Measurements from ENCODE around the gene CNDP2.
"Not testable (repeated sequence)": the region's sequence is repeated elsewhere in the genome, so short reads cannot be mapped to it uniquely, and the experiment has no call there.

Gene CNDP2

GRCh38 chr18:74518456-74519295 lies 22.5 kb downstream of the CNDP2 start:
- no peak for DNase-seq (ENCODE audit: low read depth)

- DNase-seq (ENCODE audit: low read depth), result no peak
Observed at GRCh38 chr18:74519320-74520095, 23.3 kb downstream of the CNDP2 start.

GRCh38 chr18:74520096-74520833 lies 24.1 kb downstream of the CNDP2 start:
- no peak for DNase-seq (ENCODE audit: low read depth)

GRCh38 chr18:74521068-74521725 lies 25.0 kb downstream of the CNDP2 start:
- DNase-seq (ENCODE audit: low read depth), result no peak

GRCh38 chr18:74522635-74523548 lies 26.7 kb downstream of the CNDP2 start:
- no peak for DNase-seq (ENCODE audit: low read depth)

GRCh38 chr18:74524097-74524496 lies 27.9 kb downstream of the CNDP2 start:
- DNase-seq (ENCODE audit: low read depth), result no peak

- DNase-seq (ENCODE audit: low read depth), result not testable (repeated sequence)
Observed at GRCh38 chr18:74524915-74525314, 28.8 kb downstream of the CNDP2 start.

GRCh38 chr18:74525741-74526140 lies 29.6 kb downstream of the CNDP2 start:
- no peak for DNase-seq (ENCODE audit: low read depth)

- no peak for DNase-seq (ENCODE audit: low read depth)
Observed at GRCh38 chr18:74526488-74526887, 30.3 kb downstream of the CNDP2 start.

GRCh38 chr18:74528478-74528877 lies 32.3 kb downstream of the CNDP2 start:
- DNase-seq (ENCODE audit: low read depth), result no peak

GRCh38 chr18:74528913-74529312 lies 32.8 kb downstream of the CNDP2 start:
- no peak for DNase-seq (ENCODE audit: low read depth)

GRCh38 chr18:74529378-74529777 lies 33.2 kb downstream of the CNDP2 start:
- no peak for DNase-seq (ENCODE audit: low read depth)

GRCh38 chr18:74529811-74530583 lies 33.8 kb downstream of the CNDP2 start:
- no peak for DNase-seq (ENCODE audit: low read depth)

- no peak for DNase-seq (ENCODE audit: low read depth)
Observed at GRCh38 chr18:74530584-74530862, 34.4 kb downstream of the CNDP2 start.

- no peak for DNase-seq (ENCODE audit: low read depth)
Observed at GRCh38 chr18:74531043-74531442, 34.9 kb downstream of the CNDP2 start.

- no peak for DNase-seq (ENCODE audit: low read depth)
Observed at GRCh38 chr18:74532511-74533025, 36.4 kb downstream of the CNDP2 start.

GRCh38 chr18:74533666-74534065 lies 37.5 kb downstream of the CNDP2 start:
- no peak for DNase-seq (ENCODE audit: low read depth)

GRCh38 chr18:74534150-74534969 lies 38.2 kb downstream of the CNDP2 start, which contains the start of gene CNDP1:
Gene CNDP1, plus strand, starts transcription at chr18:74534500. Its CDS starts 168 bp downstream, at chr18:74534668.
- DNase-seq (ENCODE audit: low read depth), result no peak

- no peak for DNase-seq (ENCODE audit: low read depth)
Observed at GRCh38 chr18:74534981-74535649, 39.0 kb downstream of the CNDP2 start.
